ENCODE results near the gene DNAH17. TPM values are rescaled to one million over a fixed set of nuclear protein-coding genes. Genes with fewer than 3 reads are reported as not detected.

Gene DNAH17
- total and polyA plus RNA-seq, 2 donors (not counting 1 experiment from before 2014, with no cell fraction given), result 0.01 to 0.12 TPM

DNA sequence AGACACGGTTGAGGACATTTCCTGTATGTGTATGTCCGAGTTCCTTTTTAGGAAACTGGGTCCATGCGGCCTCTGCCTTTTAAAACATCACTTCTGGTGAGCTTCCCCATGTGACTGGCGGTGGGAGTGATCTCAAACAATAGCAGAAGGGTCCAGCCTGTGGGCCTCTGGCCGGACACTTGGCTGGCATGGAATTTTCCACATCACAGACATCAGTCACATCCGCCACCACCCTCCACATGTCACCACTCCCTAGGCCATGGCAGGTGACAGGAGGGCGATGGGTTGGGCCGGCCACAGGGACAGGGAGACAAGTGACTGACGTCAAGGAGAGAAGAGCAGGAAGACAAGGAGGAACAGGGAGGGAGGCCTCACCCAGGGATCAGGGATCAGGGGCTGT is 83.7 kb downstream of the DNAH17 start:
- H3K27ac Mint-ChIP-seq, result no peak overlapping the region
- H3K4me3 Mint-ChIP-seq, result no peak overlapping the region
- Histone ChIP-seq H4K20me1 (ENCODE audit: control insufficient read depth, insufficient read depth, low read length, poor library complexity, severe bottlenecking) (no peaks in the 10 kb centered on the region), H3K79me2 (ENCODE audit: control insufficient read depth, insufficient read depth, low read length) (no peaks in the 10 kb centered on the region), H3K4me2 (replicated peaks; ENCODE audit: low read depth, low read length, poor library complexity, severe bottlenecking) (no peak overlapping the region), H2AFZ (ENCODE audit: insufficient read depth, low read depth, low read length, poor library complexity, severe bottlenecking) (no peak overlapping the region), H3K27ac (ENCODE audit: low read length in 2 of 2) (no peak overlapping the region), H3K4me1 (ENCODE audit: control insufficient read depth in 2 of 2, insufficient read depth in 2 of 2, low read length in 2 of 2) (no peaks in the 10 kb centered on the region), H3K27me3 (replicated peaks in 1 of 4; ENCODE audit: control extremely low read depth in 1 of 4, control insufficient read depth in 3 of 4, insufficient read depth in 4 of 4, low read length in 3 of 4) (peaks cover 0 to 3% (median 0%) of the 10 kb centered on the region in 4 experiments), H3K36me3 (replicated peaks in 1 of 2; ENCODE audit: control extremely low read depth in 1 of 2, control insufficient read depth in 1 of 2, extremely low read depth in 1 of 2, insufficient read depth in 2 of 2, low read length in 1 of 2) (no peaks in the 10 kb centered on the region), H3K9me3 (ENCODE audit: control extremely low read depth in 1 of 3, control insufficient read depth in 2 of 3, insufficient read depth in 1 of 3, low read length in 2 of 3) (no peaks in the 10 kb centered on the region), H3K9ac (ENCODE audit: low read length) (no peak overlapping the region), H3K4me3 (ENCODE audit: control extremely low read depth in 1 of 5, extremely low read depth in 1 of 5, insufficient read depth in 1 of 5, low read depth in 2 of 5, low read length in 4 of 5) (no peak overlapping the region)
- DNase-seq (no peak), ATAC-seq (ENCODE audit: low read depth) (no peak)
- peaks cover 4% of the 10 kb centered on the region for H3K27me3 Mint-ChIP-seq
- H3K9me3 Mint-ChIP-seq (ENCODE audit: insufficient read depth), result no peaks in the 10 kb centered on the region
- ChIA-PET CTCF (interaction anchor here (1.6 kb wide), 1 partner anchor 306 kb away, joined by 4 read pairs; no protein-coding TSS in a partner anchor), POLR2A (no interaction called here)
- H3K4me1 Mint-ChIP-seq, result no peaks in the 10 kb centered on the region
- 85% methylated on average over 7 of the region's 9 CpGs for WGBS (ENCODE audit: insufficient coverage)
- intact Hi-C loops (cut with micrococcal nuclease), result no loop called here
- TF ChIP-seq, protein P1, sequence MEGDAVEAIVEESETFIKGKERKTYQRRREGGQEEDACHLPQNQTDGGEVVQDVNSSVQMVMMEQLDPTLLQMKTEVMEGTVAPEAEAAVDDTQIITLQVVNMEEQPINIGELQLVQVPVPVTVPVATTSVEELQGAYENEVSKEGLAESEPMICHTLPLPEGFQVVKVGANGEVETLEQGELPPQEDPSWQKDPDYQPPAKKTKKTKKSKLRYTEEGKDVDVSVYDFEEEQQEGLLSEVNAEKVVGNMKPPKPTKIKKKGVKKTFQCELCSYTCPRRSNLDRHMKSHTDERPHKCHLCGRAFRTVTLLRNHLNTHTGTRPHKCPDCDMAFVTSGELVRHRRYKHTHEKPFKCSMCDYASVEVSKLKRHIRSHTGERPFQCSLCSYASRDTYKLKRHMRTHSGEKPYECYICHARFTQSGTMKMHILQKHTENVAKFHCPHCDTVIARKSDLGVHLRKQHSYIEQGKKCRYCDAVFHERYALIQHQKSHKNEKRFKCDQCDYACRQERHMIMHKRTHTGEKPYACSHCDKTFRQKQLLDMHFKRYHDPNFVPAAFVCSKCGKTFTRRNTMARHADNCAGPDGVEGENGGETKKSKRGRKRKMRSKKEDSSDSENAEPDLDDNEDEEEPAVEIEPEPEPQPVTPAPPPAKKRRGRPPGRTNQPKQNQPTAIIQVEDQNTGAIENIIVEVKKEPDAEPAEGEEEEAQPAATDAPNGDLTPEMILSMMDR (IDR thresholded peaks at IDR 0.05), result no peak
- no peak for TF ChIP-seq EZH2 (IDR thresholded peaks at IDR 0.05; ENCODE audit: borderline replicate concordance, insufficient read depth, low read depth, low read length, poor library complexity, severe bottlenecking)

DNA sequence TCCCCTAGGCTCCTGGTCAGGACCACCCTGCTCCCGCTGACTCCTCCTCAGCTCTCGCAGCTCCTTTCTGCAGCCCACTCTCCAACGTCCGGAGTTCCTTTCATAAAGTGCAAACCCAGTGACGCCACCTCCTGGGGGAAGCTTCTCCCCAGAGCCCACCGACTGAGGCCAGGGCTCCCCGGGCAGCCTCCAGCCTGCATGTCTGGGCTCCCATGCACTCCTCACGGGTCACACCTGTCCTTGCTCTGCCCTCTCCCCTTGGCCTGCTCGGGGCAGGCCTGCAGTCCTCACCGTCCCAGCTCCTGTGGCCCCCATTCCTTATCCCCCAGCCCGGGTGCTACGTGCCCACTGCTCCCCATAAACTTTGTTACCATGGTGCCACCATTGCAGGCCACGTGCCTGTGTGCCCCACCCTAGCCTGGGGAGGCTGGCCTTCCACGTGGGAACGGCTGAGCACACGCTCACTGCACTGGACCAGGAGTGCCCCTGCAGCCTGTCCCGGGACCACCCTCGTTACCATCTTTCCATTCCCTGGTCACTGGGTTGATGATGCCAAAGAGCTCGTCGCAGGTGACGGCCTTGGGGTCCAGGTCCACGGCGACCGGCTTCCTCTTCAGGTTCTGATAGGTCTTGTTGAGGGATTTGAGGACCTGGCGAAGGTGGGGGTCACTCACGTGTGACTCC is 84.9 kb downstream of the DNAH17 start:
- WGBS (ENCODE audit: insufficient coverage), result 88% methylated on average over 22 of the region's 26 CpGs
- no peak overlapping the region for H3K27ac ChIP-seq (ENCODE audit: low read length in 2 of 2)
- Mint-ChIP-seq H3K4me3 (no peak overlapping the region), H3K9me3 (ENCODE audit: insufficient read depth) (no peaks in the 10 kb centered on the region), H3K4me1 (no peaks in the 10 kb centered on the region), H3K27me3 (peaks cover 4% of the 10 kb centered on the region), H3K27ac (no peak overlapping the region)
- no peak overlapping the region for H2AFZ ChIP-seq (ENCODE audit: insufficient read depth, low read depth, low read length, poor library complexity, severe bottlenecking)
- no peak overlapping the region for H3K9ac ChIP-seq (ENCODE audit: low read length)
- H3K27me3 ChIP-seq (replicated peaks in 1 of 4; ENCODE audit: control extremely low read depth in 1 of 4, control insufficient read depth in 3 of 4, insufficient read depth in 4 of 4, low read length in 3 of 4), result no peaks in the 10 kb centered on the region
- H3K36me3 ChIP-seq (replicated peaks in 1 of 2; ENCODE audit: control extremely low read depth in 1 of 2, control insufficient read depth in 1 of 2, extremely low read depth in 1 of 2, insufficient read depth in 2 of 2, low read length in 1 of 2), result no peaks in the 10 kb centered on the region
- intact Hi-C loops (cut with micrococcal nuclease), result no loop called here
- ATAC-seq (ENCODE audit: low read depth), result no peak
- TF ChIP-seq EZH2 (IDR thresholded peaks at IDR 0.05; ENCODE audit: borderline replicate concordance, insufficient read depth, low read depth, low read length, poor library complexity, severe bottlenecking), result no peak
- TF ChIP-seq, protein P1 (IDR thresholded peaks at IDR 0.05), result no peak
- H3K79me2 ChIP-seq (ENCODE audit: control insufficient read depth, insufficient read depth, low read length), result no peaks in the 10 kb centered on the region
- H3K4me3 ChIP-seq (ENCODE audit: control extremely low read depth in 1 of 5, extremely low read depth in 1 of 5, insufficient read depth in 1 of 5, low read depth in 2 of 5, low read length in 4 of 5), result no peak overlapping the region
- no peaks in the 10 kb centered on the region for H3K4me1 ChIP-seq (ENCODE audit: control insufficient read depth in 2 of 2, insufficient read depth in 2 of 2, low read length in 2 of 2)
- ChIA-PET CTCF (interaction anchor here (1.6 kb wide), 1 partner anchor 307 kb away, joined by 4 read pairs; no protein-coding TSS in a partner anchor), POLR2A (no interaction called here)
- H3K9me3 ChIP-seq (ENCODE audit: control extremely low read depth in 1 of 3, control insufficient read depth in 2 of 3, insufficient read depth in 1 of 3, low read length in 2 of 3), result no peaks in the 10 kb centered on the region
- H3K4me2 ChIP-seq (replicated peaks; ENCODE audit: low read depth, low read length, poor library complexity, severe bottlenecking), result no peak overlapping the region
- no peak for DNase-seq
- H4K20me1 ChIP-seq (ENCODE audit: control insufficient read depth, insufficient read depth, low read length, poor library complexity, severe bottlenecking), result no peaks in the 10 kb centered on the region
